ENCODE measurements around the gene INTS11. TPM values are rescaled to one million over a fixed set of nuclear protein-coding genes. Genes with fewer than 3 reads are reported as not detected.

Gene INTS11
- total RNA-seq, 1 experiment from 2014 or later: 117 TPM

DNA sequence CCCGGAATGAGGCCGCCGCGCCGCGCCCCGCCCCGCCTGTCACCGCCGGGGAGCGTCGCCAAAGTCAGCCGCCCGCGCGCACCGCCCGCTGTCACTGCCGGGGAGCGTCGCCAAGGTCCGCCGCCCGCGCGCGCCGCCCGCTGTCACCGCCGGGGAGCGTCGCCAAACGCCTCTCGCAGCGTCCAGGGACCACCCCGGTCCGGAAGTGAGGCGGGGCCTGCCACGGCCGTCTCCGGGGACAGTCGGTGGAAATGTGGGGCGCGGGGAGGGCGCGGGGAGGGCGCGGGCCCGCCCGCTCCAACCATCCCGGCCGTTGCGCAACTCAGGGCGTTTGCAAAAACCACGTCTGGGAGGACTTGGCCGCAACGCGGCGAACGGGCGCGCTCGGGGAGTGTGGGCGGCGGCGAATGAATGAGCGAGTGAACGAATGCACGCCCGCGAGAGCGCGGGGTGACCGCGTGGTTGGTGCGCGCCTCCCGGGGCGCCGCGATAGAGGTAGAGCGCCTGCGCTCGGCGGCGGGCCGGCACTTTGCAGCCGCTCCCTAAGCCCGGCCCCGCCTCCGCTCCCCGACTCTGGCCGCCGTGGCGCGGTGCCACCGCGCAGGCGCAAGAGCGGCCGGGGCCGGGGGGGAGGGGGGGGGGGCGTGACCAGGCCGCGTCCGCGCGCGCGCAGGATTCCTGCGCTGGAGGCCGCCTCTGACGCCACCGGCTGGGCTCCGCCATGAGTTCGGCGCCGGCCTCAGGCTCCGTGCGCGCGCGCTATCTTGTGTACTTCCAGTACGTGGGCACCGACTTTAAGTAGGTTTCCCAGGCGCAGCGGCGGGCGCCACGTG, 16.3 kb downstream of the INTS11 start, which contains the start of the genes ACAP3 and PUSL1:
Gene ACAP3, minus strand, starts transcription at position 8 of the 833 bp plus-strand sequence. CDS start 115 bp downstream, outside the sequence.
Gene PUSL1, plus strand, starts transcription at position 675 of the 833 bp plus-strand sequence. Its CDS starts 47 bp downstream, at position 722.
- no TSS peak for BruUV-seq (replicated peaks)
- TF ChIP-seq, protein P1, sequence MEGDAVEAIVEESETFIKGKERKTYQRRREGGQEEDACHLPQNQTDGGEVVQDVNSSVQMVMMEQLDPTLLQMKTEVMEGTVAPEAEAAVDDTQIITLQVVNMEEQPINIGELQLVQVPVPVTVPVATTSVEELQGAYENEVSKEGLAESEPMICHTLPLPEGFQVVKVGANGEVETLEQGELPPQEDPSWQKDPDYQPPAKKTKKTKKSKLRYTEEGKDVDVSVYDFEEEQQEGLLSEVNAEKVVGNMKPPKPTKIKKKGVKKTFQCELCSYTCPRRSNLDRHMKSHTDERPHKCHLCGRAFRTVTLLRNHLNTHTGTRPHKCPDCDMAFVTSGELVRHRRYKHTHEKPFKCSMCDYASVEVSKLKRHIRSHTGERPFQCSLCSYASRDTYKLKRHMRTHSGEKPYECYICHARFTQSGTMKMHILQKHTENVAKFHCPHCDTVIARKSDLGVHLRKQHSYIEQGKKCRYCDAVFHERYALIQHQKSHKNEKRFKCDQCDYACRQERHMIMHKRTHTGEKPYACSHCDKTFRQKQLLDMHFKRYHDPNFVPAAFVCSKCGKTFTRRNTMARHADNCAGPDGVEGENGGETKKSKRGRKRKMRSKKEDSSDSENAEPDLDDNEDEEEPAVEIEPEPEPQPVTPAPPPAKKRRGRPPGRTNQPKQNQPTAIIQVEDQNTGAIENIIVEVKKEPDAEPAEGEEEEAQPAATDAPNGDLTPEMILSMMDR (IDR thresholded peaks at IDR 0.05; ENCODE audit: unreplicated experiment): no peak
- Mint-ChIP-seq H3K27me3 (ENCODE audit: unreplicated experiment) (no peaks in the 10 kb centered on the region), H3K4me3 (ENCODE audit: low read depth, unreplicated experiment) (peak within 1 kb of the TSS; percentile 73), H3K4me1 (ENCODE audit: low read depth, unreplicated experiment) (no peaks in the 10 kb centered on the region), H3K27ac (ENCODE audit: unreplicated experiment) (peak within 1 kb of the TSS; percentile 15), H3K9me3 (ENCODE audit: low read depth, unreplicated experiment) (no peaks in the 10 kb centered on the region), H3K36me3 (ENCODE audit: insufficient read depth, unreplicated experiment) (peaks cover 68% of the 10 kb centered on the region)
- intact Hi-C loops (cut with micrococcal nuclease; ENCODE audit: unreplicated experiment): no loop called here
- CTCF ChIA-PET: no interaction called here
- DNase-seq: peak; percentile 86

DNA sequence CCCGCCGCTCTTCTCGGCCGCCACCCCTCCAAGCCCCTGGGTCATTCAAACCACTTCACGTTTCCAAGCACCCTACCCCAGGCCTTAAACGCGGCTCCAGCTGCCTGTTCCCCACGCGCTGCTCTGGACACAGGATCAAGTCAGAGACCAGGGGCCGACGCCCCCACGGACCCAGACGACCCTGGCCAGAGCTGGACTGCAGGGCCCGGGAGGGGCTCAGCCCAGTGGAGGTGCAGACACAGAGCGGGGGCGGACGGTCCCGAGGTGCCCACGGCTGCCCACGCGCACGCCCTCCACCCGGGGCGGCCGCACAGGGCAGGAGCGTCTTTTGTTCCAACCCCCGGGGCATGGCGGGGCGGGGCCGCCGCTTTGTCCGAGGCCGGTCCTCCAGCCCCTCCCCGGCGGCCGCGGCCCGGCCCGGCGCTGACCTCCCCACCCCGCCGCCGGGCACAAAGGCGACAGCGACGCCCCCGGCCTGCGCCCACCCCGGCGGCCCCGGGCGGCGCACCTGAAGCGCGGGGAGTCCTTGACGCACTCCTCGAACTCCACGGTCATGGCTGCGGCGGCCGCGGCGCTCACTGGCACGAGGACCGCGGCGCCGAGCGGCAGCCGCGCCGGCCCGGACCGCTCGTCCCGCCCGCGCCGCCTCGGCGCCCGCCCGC, 17.1 kb downstream of the INTS11 start:
- Mint-ChIP-seq H3K4me3 (ENCODE audit: low read depth, unreplicated experiment) (peak overlapping the region; percentile 73), H3K4me1 (ENCODE audit: low read depth, unreplicated experiment) (no peaks in the 10 kb centered on the region), H3K9me3 (ENCODE audit: low read depth, unreplicated experiment) (no peaks in the 10 kb centered on the region), H3K27me3 (ENCODE audit: unreplicated experiment) (no peaks in the 10 kb centered on the region), H3K27ac (ENCODE audit: unreplicated experiment) (no peak overlapping the region), H3K36me3 (ENCODE audit: insufficient read depth, unreplicated experiment) (peaks cover 62% of the 10 kb centered on the region)
- peak; percentile 43 for DNase-seq
- BruUV-seq (replicated peaks): no TSS peak
- TF ChIP-seq, protein P1 (IDR thresholded peaks at IDR 0.05; ENCODE audit: unreplicated experiment): no peak
- intact Hi-C loops (cut with micrococcal nuclease; ENCODE audit: unreplicated experiment): no loop called here
- CTCF ChIA-PET: no interaction called here

DNA sequence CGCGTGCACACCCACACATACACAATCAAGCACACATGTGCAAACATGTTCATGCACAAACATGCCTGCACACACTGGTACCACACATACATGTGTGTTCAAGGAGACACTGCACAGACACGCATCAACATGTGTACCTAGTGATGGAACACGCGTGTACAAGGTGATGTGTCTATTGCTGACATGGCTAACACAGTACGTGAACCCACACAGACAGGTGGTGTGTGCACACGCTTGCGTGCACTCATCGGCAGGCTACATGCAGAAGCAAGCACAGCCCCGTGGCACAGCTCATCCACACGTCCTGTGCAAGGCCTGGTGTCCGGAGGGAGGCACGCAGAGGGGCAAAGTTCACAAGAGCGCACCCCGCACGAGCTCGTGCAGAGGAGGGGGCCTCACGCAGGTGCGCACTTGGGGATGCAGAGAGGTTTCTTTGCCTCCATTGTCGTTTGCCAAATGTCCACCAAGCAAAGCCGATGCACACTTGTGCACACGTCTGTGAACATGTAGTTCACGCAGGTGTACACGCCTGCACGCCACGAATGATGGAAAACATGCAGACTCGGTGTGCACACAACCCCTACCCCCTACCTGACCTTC, 17.7 kb downstream of the INTS11 start:
- Mint-ChIP-seq H3K27me3 (ENCODE audit: unreplicated experiment) (no peaks in the 10 kb centered on the region), H3K9me3 (ENCODE audit: low read depth, unreplicated experiment) (no peaks in the 10 kb centered on the region), H3K36me3 (ENCODE audit: insufficient read depth, unreplicated experiment) (peaks cover 61% of the 10 kb centered on the region), H3K27ac (ENCODE audit: unreplicated experiment) (no peak overlapping the region), H3K4me1 (ENCODE audit: low read depth, unreplicated experiment) (no peaks in the 10 kb centered on the region), H3K4me3 (ENCODE audit: low read depth, unreplicated experiment) (peak overlapping the region; percentile 73)
- TF ChIP-seq, protein P1 (IDR thresholded peaks at IDR 0.05; ENCODE audit: unreplicated experiment): no peak
- no TSS peak for BruUV-seq (replicated peaks)
- CTCF ChIA-PET: no interaction called here
- intact Hi-C loops (cut with micrococcal nuclease; ENCODE audit: unreplicated experiment): no loop called here
- no peak for DNase-seq

DNA sequence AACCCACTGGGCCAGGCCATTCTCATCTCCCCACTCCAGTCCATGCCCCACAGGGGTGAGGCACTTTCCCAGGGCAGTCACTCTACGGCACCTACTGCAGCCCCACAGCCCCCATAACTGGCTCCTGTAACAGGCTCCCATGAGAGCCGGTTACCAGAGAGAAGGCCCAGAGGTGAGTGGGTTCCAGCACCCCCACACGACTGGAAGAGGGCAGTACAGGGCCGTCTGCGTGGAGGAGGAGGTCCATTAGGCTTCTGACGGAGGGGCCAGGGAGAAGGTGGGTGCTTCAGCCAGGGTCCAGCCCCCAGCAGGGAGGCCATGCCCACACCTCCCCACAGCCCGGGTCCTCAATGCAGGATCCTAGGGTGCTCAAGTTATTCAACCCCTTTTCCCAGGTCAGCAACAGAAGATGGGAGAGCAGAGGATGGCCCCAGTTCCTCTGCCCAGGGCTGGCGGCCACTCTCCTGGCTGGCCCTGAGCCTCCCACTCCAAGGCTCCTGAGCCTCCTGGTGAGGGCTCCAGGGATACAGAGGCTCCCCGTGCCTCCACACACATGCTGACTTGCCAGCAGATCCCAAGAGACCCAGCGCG, 18.3 kb downstream of the INTS11 start:
- Mint-ChIP-seq H3K27me3 (ENCODE audit: unreplicated experiment) (no peaks in the 10 kb centered on the region), H3K9me3 (ENCODE audit: low read depth, unreplicated experiment) (no peaks in the 10 kb centered on the region), H3K4me1 (ENCODE audit: low read depth, unreplicated experiment) (no peaks in the 10 kb centered on the region), H3K27ac (ENCODE audit: unreplicated experiment) (no peak overlapping the region), H3K4me3 (ENCODE audit: low read depth, unreplicated experiment) (peak overlapping the region; percentile 73), H3K36me3 (ENCODE audit: insufficient read depth, unreplicated experiment) (peaks cover 56% of the 10 kb centered on the region)
- intact Hi-C loops (cut with micrococcal nuclease; ENCODE audit: unreplicated experiment): no loop called here
- no TSS peak for BruUV-seq (replicated peaks)
- no peak for DNase-seq
- TF ChIP-seq, protein P1 (IDR thresholded peaks at IDR 0.05; ENCODE audit: unreplicated experiment): no peak
- CTCF ChIA-PET: no interaction called here
